ENCODE measurements around the gene RAC3. TPM values are rescaled to one million over a fixed set of nuclear protein-coding genes. Genes with fewer than 3 reads are reported as not detected.

RAC3 gene
- total RNA-seq, 2 donors from 2014 or later, result 41.8 to 93.9 TPM

- H3K27ac ChIP-seq, result no peak overlapping the region
- DNase-seq (ENCODE audit: low spot score), result no peak
- no peaks in the 10 kb centered on the region for H3K9me3 ChIP-seq
- WGBS, result 93% methylated on average over 27 of the region's 28 CpGs
- H3K4me3 ChIP-seq, result no peak overlapping the region
- H3K4me1 ChIP-seq (replicated peaks), result peaks cover 19% of the 10 kb centered on the region
- no peak for TF ChIP-seq POLR2AphosphoS5 (IDR thresholded peaks at IDR 0.05)
- TF ChIP-seq CTCF (IDR thresholded peaks at IDR 0.05), result no peak
- TF ChIP-seq POLR2A (IDR thresholded peaks at IDR 0.05), result no peak
- no peaks in the 10 kb centered on the region for H3K27me3 ChIP-seq (replicated peaks; ENCODE audit: insufficient read depth)
- peaks cover 20 to 29% of the 10 kb centered on the region in 2 donors for H3K36me3 ChIP-seq
- intact Hi-C loops (cut with DNase I), result no loop called here
These were observed 22.2 kb downstream of the RAC3 start for GRCh38 chr17:82053556-82054263.

- H3K36me3 ChIP-seq, result peaks cover 16 to 34% of the 10 kb centered on the region in 2 donors
- no peaks in the 10 kb centered on the region for H3K9me3 ChIP-seq
- peaks cover 19% of the 10 kb centered on the region for H3K4me1 ChIP-seq (replicated peaks)
- intact Hi-C loops (cut with DNase I), result no loop called here
- no peak for DNase-seq (ENCODE audit: low spot score)
- WGBS, result 86% methylated on average over 33 of the region's 38 CpGs
- no peaks in the 10 kb centered on the region for H3K27me3 ChIP-seq (replicated peaks; ENCODE audit: insufficient read depth)
- H3K27ac ChIP-seq, result no peak overlapping the region
- TF ChIP-seq POLR2A (IDR thresholded peaks at IDR 0.05) (no peak), CTCF (IDR thresholded peaks at IDR 0.05) (no peak), POLR2AphosphoS5 (IDR thresholded peaks at IDR 0.05) (no peak)
- H3K4me3 ChIP-seq, result no peak overlapping the region
These were observed 23.0 kb downstream of the RAC3 start for GRCh38 chr17:82054351-82055022.

GRCh38 chr17:82055023-82055964 lies 23.8 kb downstream of the RAC3 start:
- DNase-seq (ENCODE audit: low spot score), result no peak
- Histone ChIP-seq H3K4me3 (no peak overlapping the region), H3K27ac (no peak overlapping the region), H3K36me3 (peaks cover 14 to 37% of the 10 kb centered on the region in 2 donors), H3K4me1 (replicated peaks) (peaks cover 13% of the 10 kb centered on the region), H3K27me3 (replicated peaks; ENCODE audit: insufficient read depth) (no peaks in the 10 kb centered on the region), H3K9me3 (no peaks in the 10 kb centered on the region)
- intact Hi-C loops (cut with DNase I), result no loop called here
- TF ChIP-seq CTCF (IDR thresholded peaks at IDR 0.05) (no peak), POLR2A (IDR thresholded peaks at IDR 0.05) (no peak), POLR2AphosphoS5 (IDR thresholded peaks at IDR 0.05) (no peak)
- 81% methylated on average over 26 of the region's 26 CpGs for WGBS

GRCh38 chr17:82055965-82056728 lies 24.7 kb downstream of the RAC3 start:
- Histone ChIP-seq H3K27me3 (replicated peaks; ENCODE audit: insufficient read depth) (no peaks in the 10 kb centered on the region), H3K27ac (no peak overlapping the region), H3K36me3 (peaks cover 14 to 40% of the 10 kb centered on the region in 2 donors), H3K4me3 (no peak overlapping the region), H3K9me3 (no peaks in the 10 kb centered on the region), H3K4me1 (replicated peaks) (peaks cover 17% of the 10 kb centered on the region)
- no peak for DNase-seq (ENCODE audit: low spot score)
- TF ChIP-seq CTCF (IDR thresholded peaks at IDR 0.05) (no peak), POLR2A (IDR thresholded peaks at IDR 0.05) (no peak), POLR2AphosphoS5 (IDR thresholded peaks at IDR 0.05) (no peak)
- intact Hi-C loops (cut with DNase I), result no loop called here
- 88% methylated on average over 28 of the region's 28 CpGs for WGBS
